SU-DHL-6 (cell line): Measurements from ENCODE around the gene SDK2.

Source experiments
- EZH2phosphoT487 ChIP-seq: fragments of 200-600 bp; sonication (generic), shearing (Covaris generic); conservative IDR thresholded peaks from 2 replicates; pipeline ENCODE4 v1.6.1; 2018; ENCODE audit warnings: mild to moderate bottlenecking, antibody characterized with exemption, low read length, moderate library complexity, mixed read lengths
- TF ChIP-seq, protein P1 (sequence below): fragments of 200-600 bp; sonication (generic); IDR thresholded peaks from one replicate; pipeline ENCODE4 v1.5.1; 2017; ENCODE audit warnings: antibody characterized with exemption, mild to moderate bottlenecking, low read length, moderate library complexity; ENCODE audit not compliant: insufficient read depth, poor library complexity, severe bottlenecking

DNA sequence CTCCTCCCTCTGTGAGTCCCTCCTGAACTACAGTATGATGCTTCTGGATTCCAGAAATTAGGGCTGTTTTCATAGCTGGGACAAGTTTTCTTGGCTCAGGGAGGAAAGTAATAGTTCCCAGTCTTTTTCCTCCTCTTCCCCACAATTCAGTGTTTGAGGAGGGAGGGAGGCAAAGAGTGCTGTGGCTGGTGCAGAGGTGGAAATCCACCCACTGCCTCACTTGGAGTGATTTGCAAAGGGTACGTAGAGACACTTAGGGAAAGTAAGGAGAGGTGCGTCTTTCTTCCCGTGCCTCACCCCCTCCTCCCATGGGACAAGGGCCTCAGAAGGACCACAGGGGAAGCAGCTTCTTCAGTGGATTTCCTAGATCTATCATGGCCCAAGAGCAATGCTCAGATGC lies 21.9 kb downstream of the SDK2 start:
- TF ChIP-seq, protein P1, sequence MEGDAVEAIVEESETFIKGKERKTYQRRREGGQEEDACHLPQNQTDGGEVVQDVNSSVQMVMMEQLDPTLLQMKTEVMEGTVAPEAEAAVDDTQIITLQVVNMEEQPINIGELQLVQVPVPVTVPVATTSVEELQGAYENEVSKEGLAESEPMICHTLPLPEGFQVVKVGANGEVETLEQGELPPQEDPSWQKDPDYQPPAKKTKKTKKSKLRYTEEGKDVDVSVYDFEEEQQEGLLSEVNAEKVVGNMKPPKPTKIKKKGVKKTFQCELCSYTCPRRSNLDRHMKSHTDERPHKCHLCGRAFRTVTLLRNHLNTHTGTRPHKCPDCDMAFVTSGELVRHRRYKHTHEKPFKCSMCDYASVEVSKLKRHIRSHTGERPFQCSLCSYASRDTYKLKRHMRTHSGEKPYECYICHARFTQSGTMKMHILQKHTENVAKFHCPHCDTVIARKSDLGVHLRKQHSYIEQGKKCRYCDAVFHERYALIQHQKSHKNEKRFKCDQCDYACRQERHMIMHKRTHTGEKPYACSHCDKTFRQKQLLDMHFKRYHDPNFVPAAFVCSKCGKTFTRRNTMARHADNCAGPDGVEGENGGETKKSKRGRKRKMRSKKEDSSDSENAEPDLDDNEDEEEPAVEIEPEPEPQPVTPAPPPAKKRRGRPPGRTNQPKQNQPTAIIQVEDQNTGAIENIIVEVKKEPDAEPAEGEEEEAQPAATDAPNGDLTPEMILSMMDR = no peak
- no peak for TF ChIP-seq EZH2phosphoT487
